ENCODE measurements around the gene NIFK. TPM values are rescaled to one million over a fixed set of nuclear protein-coding genes. Genes with fewer than 3 reads are reported as not detected.

NIFK gene
- total and polyA plus RNA-seq, 2 donors (not counting 3 experiments of a cell fraction or from before 2014, with no cell fraction given): 10.7 to 59.7 TPM

DNA sequence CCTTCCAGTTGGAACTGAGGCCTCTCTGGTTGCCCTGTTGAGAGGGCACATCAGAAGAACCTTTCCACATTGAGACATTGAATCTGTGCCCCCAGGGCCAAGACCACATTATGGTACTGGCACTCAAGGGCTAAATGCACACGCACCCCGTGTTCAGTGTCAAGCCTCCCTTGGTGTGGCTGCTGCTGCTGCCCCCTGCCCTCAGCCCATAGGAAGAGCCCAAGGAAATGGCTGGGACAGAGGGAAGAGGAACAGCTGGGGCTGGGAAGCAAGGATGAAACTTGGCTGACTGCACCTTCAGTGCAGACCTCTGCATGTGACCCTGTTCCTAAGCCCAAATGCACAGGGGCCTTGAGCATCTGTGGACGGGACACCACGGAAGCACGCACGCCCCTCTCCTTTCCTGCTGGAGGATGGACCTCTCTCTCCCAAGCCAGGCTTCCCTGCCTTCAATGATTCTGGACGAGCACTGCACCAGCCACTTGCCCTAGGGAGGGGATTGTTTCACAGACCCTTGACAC, 40.2 kb downstream of the NIFK start:
- Histone ChIP-seq H3K9ac (replicated peaks; ENCODE audit: extremely low read depth, insufficient read depth, low read length) (no peak overlapping the region), H3K36me3 (ENCODE audit: control insufficient read depth in 2 of 2, extremely low read depth in 1 of 2, insufficient read depth in 2 of 2, low read length in 2 of 2) (no peaks in the 10 kb centered on the region), H3K79me2 (ENCODE audit: control insufficient read depth, insufficient read depth, low read length) (no peaks in the 10 kb centered on the region), H3K9me1 (replicated peaks; ENCODE audit: control insufficient read depth, extremely low read depth, insufficient read depth, low read length) (no peaks in the 10 kb centered on the region), H4K20me1 (replicated peaks; ENCODE audit: control insufficient read depth, extremely low read depth, insufficient read depth, low read length) (no peaks in the 10 kb centered on the region), H3K27ac (ENCODE audit: insufficient read depth, low read depth, low read length) (no peak overlapping the region), H3K27me3 (ENCODE audit: control insufficient read depth in 2 of 2, insufficient read depth in 2 of 2, low read length in 2 of 2) (no peaks in the 10 kb centered on the region), H2AFZ (ENCODE audit: low read depth, low read length) (no peak overlapping the region), H3K4me3 (replicated peaks in 1 of 3; ENCODE audit: insufficient read depth in 1 of 3, low read depth in 1 of 3, low read length in 3 of 3) (no peak overlapping the region), H3K4me1 (ENCODE audit: control insufficient read depth, extremely low read depth, insufficient read depth, low read length) (peaks cover 21% of the 10 kb centered on the region), H3K9me3 (replicated peaks; ENCODE audit: control insufficient read depth, insufficient read depth, low read length) (no peaks in the 10 kb centered on the region), H3K4me2 (ENCODE audit: insufficient read depth, low read length) (no peak overlapping the region)
- intact Hi-C loops (cut with micrococcal nuclease): no loop called here
- POLR2A ChIA-PET: no interaction called here
- CTCF ChIA-PET: interaction anchor here (1.6 kb wide), 1 partner anchor 294 kb away, joined by 3 read pairs; no protein-coding TSS in a partner anchor
- DNase-seq (ENCODE audit: low read depth, low spot score) (no peak), FAIRE-seq (no peak)
- BruUV-seq (replicated peaks): no TSS peak
- dilution Hi-C loops (cut with MboI; ENCODE audit: extremely low pct_ligation_motif_present, low sequenced_read_pairs): no loop called here
- no peak for TF ChIP-seq POLR2AphosphoS5 (IDR thresholded peaks at IDR 0.05; ENCODE audit: insufficient read depth, low read depth, low read length)
- TF ChIP-seq, protein P1, sequence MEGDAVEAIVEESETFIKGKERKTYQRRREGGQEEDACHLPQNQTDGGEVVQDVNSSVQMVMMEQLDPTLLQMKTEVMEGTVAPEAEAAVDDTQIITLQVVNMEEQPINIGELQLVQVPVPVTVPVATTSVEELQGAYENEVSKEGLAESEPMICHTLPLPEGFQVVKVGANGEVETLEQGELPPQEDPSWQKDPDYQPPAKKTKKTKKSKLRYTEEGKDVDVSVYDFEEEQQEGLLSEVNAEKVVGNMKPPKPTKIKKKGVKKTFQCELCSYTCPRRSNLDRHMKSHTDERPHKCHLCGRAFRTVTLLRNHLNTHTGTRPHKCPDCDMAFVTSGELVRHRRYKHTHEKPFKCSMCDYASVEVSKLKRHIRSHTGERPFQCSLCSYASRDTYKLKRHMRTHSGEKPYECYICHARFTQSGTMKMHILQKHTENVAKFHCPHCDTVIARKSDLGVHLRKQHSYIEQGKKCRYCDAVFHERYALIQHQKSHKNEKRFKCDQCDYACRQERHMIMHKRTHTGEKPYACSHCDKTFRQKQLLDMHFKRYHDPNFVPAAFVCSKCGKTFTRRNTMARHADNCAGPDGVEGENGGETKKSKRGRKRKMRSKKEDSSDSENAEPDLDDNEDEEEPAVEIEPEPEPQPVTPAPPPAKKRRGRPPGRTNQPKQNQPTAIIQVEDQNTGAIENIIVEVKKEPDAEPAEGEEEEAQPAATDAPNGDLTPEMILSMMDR (IDR thresholded peaks at IDR 0.05; ENCODE audit: extremely low read depth in 1 of 2, insufficient read depth in 1 of 2, low read depth in 1 of 2, low read length in 2 of 2): no peak
- TF ChIP-seq MYC (IDR thresholded peaks at IDR 0.05; ENCODE audit: low read depth, low read length): no peak
- no peak for TF ChIP-seq POLR2A (IDR thresholded peaks at IDR 0.05; ENCODE audit: low read depth, low read length)
- TF ChIP-seq JUN (IDR thresholded peaks at IDR 0.05; ENCODE audit: borderline replicate concordance, insufficient read depth, insufficient read length, low read depth): no peak
- TF ChIP-seq, protein P2, sequence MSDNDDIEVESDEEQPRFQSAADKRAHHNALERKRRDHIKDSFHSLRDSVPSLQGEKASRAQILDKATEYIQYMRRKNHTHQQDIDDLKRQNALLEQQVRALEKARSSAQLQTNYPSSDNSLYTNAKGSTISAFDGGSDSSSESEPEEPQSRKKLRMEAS (IDR thresholded peaks at IDR 0.05; ENCODE audit: insufficient read depth, insufficient read length): no peak
- TF ChIP-seq FOS (IDR thresholded peaks at IDR 0.05; ENCODE audit: borderline replicate concordance, insufficient read depth, low read length): no peak
- TF ChIP-seq EZH2 (IDR thresholded peaks at IDR 0.05; ENCODE audit: borderline replicate concordance, low read depth, low read length, severe bottlenecking): no peak

All from endothelial cell of umbilical vein (primary cell).